Stomach smooth muscle (tissue), 2 donors: ENCODE data around the gene LHFPL5.

ENCODE experiments used
- H3K27ac ChIP-seq: one replicate; pipeline ENCODE4 v1.7.0; 2013; ENCODE audit warnings: mild to moderate bottlenecking, low read length, inconsistent platforms
- H3K27me3 ChIP-seq, 2 donors: one replicate each; pipeline ENCODE4 v1.7.0; 2013; ENCODE audit warnings: low read length in 2 of 2; ENCODE audit not compliant: insufficient read depth in 2 of 2, control insufficient read depth in 1 of 2
- H3K36me3 ChIP-seq, 2 donors: one replicate each; pipeline ENCODE4 v1.7.0; 2013; ENCODE audit warnings: low read length in 2 of 2; ENCODE audit not compliant: control insufficient read depth in 2 of 2, insufficient read depth in 2 of 2
- H3K4me1 ChIP-seq: one replicate; pipeline ENCODE4 v1.7.0; 2013; ENCODE audit warnings: low read length; ENCODE audit not compliant: control insufficient read depth, insufficient read depth
- H3K4me3 ChIP-seq, 2 donors: one replicate each; pipeline ENCODE4 v1.7.0; 2013; ENCODE audit warnings: low read length in 2 of 2
- H3K9ac ChIP-seq, 2 donors: one replicate each; pipeline ENCODE4 v1.7.0; 2013; ENCODE audit warnings: low read length in 2 of 2, mild to moderate bottlenecking in 1 of 2
- H3K9me3 ChIP-seq, 2 donors: one replicate each; pipeline ENCODE4 v1.7.0; 2013; ENCODE audit warnings: low read length in 2 of 2; ENCODE audit not compliant: control insufficient read depth in 2 of 2
- donor health status: healthy.
- donor health status: Pancreatic carcinoma.

Gene LHFPL5

GRCh38 chr6:35856250-35856649, 51.1 kb downstream of the LHFPL5 start:
- no peaks in the 10 kb centered on the region for H3K27me3 ChIP-seq
- no peaks in the 10 kb centered on the region for H3K9me3 ChIP-seq
- H3K9ac ChIP-seq, result no peak overlapping the region
- H3K4me3 ChIP-seq, result no peak overlapping the region
- H3K4me1 ChIP-seq, result no peaks in the 10 kb centered on the region
- H3K27ac ChIP-seq, result no peak overlapping the region
- H3K36me3 ChIP-seq, result peaks cover 10 to 14% of the 10 kb centered on the region in 2 donors

- H3K9ac ChIP-seq, result no peak overlapping the region
- peaks cover 6 to 11% of the 10 kb centered on the region in 2 donors for H3K36me3 ChIP-seq
- H3K4me3 ChIP-seq, result no peak overlapping the region
- no peak overlapping the region for H3K27ac ChIP-seq
- H3K27me3 ChIP-seq, result no peaks in the 10 kb centered on the region
- no peaks in the 10 kb centered on the region for H3K9me3 ChIP-seq
- no peaks in the 10 kb centered on the region for H3K4me1 ChIP-seq
Observed at GRCh38 chr6:35857853-35858252, 52.7 kb downstream of the LHFPL5 start.

GRCh38 chr6:35859367-35859766, 54.2 kb downstream of the LHFPL5 start:
- Histone ChIP-seq H3K4me3 (no peak overlapping the region), H3K27me3 (no peaks in the 10 kb centered on the region), H3K9ac (no peak overlapping the region), H3K27ac (no peak overlapping the region), H3K9me3 (no peaks in the 10 kb centered on the region), H3K4me1 (no peaks in the 10 kb centered on the region), H3K36me3 (peaks cover 6 to 11% of the 10 kb centered on the region in 2 donors)
